SKM-1 treated with dmso at 0.1 percent for 144 hours (cell line): ENCODE results near the gene PALS1.

ENCODE experiments used
- DNase-seq: peaks from one replicate; lab custom pipeline; 2025; ENCODE audit not compliant: unreplicated experiment; lab: John Stamatoyannopoulos, UW

The PALS1 gene

GRCh38 chr14:67241411-67242167 is at the start of gene PALS1:
TSS of gene PALS1 (plus strand) at chr14:67241435. CDS start at chr14:67279171, 37,736 bp downstream.
- no peak for DNase-seq

- no peak for DNase-seq
Observed at GRCh38 chr14:67191768-67192290, 49.4 kb upstream of the PALS1 start.

- DNase-seq: no peak
Observed at GRCh38 chr14:67192366-67192765, 48.9 kb upstream of the PALS1 start.

GRCh38 chr14:67195279-67195678 is 46.0 kb upstream of the PALS1 start:
- DNase-seq: no peak

- DNase-seq: no peak
Observed at GRCh38 chr14:67199016-67199415, 42.2 kb upstream of the PALS1 start.

GRCh38 chr14:67207810-67208209 is 33.4 kb upstream of the PALS1 start:
- no peak for DNase-seq

GRCh38 chr14:67218126-67218525 is 23.1 kb upstream of the PALS1 start:
- no peak for DNase-seq

- no peak for DNase-seq
Observed at GRCh38 chr14:67221248-67221981, 19.8 kb upstream of the PALS1 start.

- no peak for DNase-seq
Observed at GRCh38 chr14:67221982-67222328, 19.3 kb upstream of the PALS1 start.

- no peak for DNase-seq
Observed at GRCh38 chr14:67225523-67225922, 15.7 kb upstream of the PALS1 start.

GRCh38 chr14:67228325-67228984 is 12.8 kb upstream of the PALS1 start:
- DNase-seq: no peak

GRCh38 chr14:67232066-67232465 is 9.2 kb upstream of the PALS1 start:
- no peak for DNase-seq

- DNase-seq: no peak
Observed at GRCh38 chr14:67232621-67233020, 8.6 kb upstream of the PALS1 start.

- no peak for DNase-seq
Observed at GRCh38 chr14:67237591-67237990, 3.6 kb upstream of the PALS1 start.

GRCh38 chr14:67239582-67239981 is 1.7 kb upstream of the PALS1 start:
- DNase-seq: no peak

GRCh38 chr14:67240168-67240932 is 885 bp upstream of the PALS1 start:
- no peak for DNase-seq

GRCh38 chr14:67240978-67241410 is 241 bp upstream of the PALS1 start:
- peak; percentile 65 for DNase-seq

GRCh38 chr14:67242168-67242420 is 859 bp downstream of the PALS1 start:
- no peak for DNase-seq

- DNase-seq: no peak
Observed at GRCh38 chr14:67245104-67245503, 3.9 kb downstream of the PALS1 start.

- DNase-seq: no peak
Observed at GRCh38 chr14:67251573-67252226, 10.5 kb downstream of the PALS1 start.
